Suppressor macrophage treated with lipopolysaccharide for 1 hour (primary cell): Measurements from ENCODE around the gene OVAAL.

Experiments
- DNase-seq, 3 donors: peaks; one replicate each; pipeline ENCODE4 v3.0.0-alpha.2; 2020 to 2022

The OVAAL gene

GRCh38 chr1:180571060-180571831 lies 12.5 kb downstream of the OVAAL start:
- peak; percentile 53 to 57 (median 53) for DNase-seq

- peak; percentile 46 to 61 (median 61) for DNase-seq
Measured at GRCh38 chr1:180571832-180572636, 13.3 kb downstream of the OVAAL start.

DNA sequence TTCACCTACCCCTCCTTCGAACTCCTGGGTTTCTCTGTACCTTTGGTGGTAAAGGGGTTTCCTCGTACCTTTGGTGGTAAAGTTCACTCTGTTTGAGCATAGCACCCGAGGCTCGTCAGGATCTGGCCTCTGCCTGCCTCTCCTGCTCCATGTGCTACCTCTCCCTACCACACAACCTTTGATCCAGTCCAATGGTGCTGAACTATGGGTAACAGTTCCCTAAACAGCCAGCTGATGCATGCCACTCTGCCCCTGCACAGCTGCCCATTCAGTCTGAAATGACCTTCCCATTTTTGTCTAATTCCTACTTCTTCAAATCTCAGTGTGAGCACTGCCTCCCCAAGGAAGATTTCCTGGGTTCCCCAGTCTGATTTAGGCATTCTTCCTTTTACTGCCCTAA lies 14.0 kb downstream of the OVAAL start:
- peak; percentile 38 to 41 (median 41) for DNase-seq

GRCh38 chr1:180574031-180574713 lies 15.4 kb downstream of the OVAAL start:
- DNase-seq: no peak

DNA sequence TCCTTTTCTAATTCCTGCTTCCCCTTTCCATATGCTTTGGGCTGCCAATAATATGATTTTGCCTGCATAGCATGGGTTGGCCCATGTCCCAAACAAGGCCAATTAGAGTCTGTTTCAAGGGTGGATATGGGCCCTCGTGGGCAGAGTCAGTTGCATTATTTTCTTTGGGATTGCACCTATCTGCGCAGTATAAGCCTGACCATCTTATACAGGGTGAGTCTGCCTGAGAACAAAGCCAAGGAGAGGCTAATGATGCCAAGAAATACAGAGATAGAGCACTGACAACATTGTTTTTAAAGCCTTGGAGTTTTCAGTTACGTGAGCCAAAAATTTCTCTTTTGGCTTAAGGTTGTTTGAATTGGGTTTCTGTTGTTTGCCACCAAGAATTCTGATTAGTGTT lies 18.6 kb downstream of the OVAAL start:
- DNase-seq: no peak

- DNase-seq: no peak
Measured at GRCh38 chr1:180579961-180580611, 21.3 kb downstream of the OVAAL start.

DNA sequence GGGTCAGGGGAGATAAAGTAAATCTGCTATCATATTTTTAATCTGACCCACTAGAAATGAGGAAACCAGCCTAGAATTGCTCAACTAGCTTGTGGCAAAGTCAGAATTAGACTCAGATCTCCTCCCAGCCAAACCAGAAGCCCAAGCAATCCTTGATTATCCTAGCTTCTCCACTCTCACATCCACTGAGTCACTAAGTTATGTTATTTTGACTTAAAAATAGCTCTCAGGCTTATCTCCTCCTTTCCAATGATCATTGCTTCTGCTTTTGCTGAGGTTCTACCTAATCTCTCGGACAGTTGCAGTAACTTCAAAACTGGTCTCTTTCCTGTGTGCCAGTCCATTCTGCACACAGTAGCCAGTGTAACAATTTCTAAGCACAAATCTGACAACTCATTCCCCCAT lies 22.9 kb downstream of the OVAAL start:
- DNase-seq: peak in 2 of 3 donors; percentile 14 to 26

DNA sequence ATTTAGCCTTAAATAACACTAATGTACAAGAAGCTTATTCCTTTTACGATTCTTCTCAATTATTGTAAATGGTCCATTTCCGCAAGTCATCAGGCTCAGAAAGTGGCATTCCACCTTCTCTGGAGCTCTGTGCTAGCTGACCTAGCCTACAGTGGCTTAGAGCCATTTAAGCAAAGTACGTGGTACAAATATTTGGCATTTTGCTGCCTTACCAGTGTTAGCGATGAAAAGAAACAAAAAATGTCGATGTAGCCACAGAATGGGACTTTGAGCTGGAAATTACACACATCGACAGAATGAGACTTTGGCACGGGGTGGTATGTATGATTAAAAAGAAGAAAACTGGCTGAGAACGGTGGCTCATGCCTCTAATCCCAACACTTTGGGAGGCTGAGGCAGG lies 26.1 kb downstream of the OVAAL start:
- DNase-seq: no peak

DNA sequence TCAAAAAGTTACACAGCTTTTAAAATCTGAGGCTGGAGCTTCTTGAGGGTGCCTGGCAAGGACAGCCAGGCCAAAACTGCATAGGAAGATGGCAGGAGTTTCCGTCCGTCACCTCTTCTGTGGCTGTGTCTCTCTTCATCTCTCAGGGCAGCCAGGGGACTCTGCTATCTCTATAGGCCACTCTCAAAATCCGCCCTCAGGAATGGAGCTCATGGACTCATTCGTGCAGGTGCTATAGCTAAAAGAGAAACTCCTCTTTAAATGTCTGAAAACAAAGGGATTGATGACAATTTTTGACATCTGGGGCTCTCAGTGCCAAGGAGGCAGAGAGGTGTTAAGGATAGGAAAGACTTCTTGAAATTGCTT lies 27.2 kb downstream of the OVAAL start:
- no peak for DNase-seq

- no peak for DNase-seq
Measured at GRCh38 chr1:180586671-180587155, 27.9 kb downstream of the OVAAL start.

DNA sequence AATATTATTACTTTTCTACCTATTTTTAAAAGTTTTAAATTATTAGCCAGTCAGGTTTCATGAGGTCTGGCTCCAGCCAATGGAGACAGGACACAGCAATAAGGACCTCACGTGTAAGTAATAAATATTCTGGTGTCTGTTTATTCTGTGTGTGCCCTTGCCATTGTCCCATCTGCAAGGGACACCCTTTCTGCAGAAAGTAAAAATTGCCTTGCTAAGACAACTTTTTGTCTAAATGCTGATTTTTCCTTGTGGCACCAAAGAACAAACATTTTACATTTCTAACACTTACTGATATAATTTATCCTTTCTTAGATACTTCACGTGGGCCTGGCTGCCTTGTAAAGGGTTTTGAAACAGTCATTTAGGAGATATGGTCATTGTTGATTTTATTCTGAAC lies 29.4 kb downstream of the OVAAL start:
- DNase-seq: no peak

DNA sequence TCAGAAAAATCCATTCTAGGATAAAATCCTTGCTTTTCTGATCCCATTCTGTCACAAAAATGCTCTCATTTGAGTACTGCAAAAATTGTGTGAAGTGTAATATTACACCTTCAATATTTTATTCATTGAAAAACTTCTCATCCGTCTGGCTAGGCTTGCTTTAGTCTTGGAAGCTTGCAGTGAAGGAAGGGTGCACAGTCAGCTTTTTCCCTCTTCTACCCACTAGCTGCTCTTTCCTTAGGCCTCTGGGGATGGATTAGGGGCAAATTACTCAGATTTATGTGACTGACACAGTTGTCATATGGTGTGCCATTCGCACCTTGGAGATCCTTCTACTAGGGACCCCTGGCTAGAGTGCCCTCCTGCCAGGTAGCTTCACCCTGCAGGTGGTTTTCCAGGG lies 32.1 kb downstream of the OVAAL start:
- DNase-seq: no peak

DNA sequence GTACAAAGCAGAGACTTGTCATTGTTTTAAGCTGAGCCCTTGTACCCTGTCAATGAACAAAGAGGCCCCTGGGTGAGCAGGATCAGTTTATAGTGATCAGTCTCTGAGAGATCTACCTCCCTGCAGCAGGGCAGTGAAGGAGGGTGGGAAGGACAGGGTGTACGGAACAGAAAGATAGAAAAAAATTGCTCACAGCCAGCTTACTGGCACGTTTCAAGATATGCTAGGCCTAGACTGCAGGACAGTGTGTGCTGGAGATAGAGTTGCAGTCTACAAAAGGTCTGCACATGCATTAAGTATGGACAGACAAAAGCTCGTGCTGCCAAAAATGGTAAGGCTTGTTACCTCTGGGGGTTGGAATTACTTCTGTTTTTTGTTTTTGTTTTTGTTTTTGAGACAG lies 34.6 kb downstream of the OVAAL start:
- no peak for DNase-seq

GRCh38 chr1:180594723-180595122 lies 36.0 kb downstream of the OVAAL start:
- no peak for DNase-seq

DNA sequence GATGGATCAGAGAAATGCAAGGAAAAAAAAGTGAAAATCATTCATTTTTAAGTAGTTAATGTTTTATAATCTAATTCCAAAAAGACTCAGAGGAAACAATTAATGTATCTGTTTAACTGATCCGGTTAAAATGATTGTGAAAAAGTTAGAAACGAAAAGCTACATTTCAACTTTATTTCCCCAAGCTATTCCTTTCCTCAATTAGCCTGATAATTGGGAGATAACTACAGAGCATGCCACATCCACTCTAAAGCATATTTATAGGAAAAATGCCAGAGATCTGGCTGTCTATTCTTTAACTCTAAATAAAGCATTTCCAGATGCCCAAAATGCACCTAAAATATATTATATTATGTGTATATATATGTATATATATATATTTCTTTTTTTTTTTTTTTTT lies 37.2 kb downstream of the OVAAL start:
- no peak for DNase-seq

DNA sequence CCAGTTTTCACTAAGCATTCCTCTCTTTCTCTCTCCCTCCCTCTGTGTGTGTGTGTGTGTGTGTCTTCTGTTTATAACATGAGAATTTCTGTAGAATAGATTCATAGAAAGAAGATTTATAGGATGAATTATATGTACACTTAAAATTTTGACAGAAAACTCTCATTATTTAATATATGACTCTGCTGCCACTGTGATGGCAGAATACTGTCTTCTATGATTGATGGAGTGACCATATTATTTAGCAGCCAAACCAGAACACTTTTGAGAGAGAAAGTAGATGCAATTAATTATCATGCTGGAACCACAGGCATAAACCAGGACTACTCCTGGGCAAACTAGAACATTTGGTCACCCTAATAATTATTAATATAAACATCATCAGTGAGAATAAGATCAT lies 38.8 kb downstream of the OVAAL start:
- no peak for DNase-seq

- no peak for DNase-seq
Measured at GRCh38 chr1:180598333-180598974, 39.7 kb downstream of the OVAAL start.

DNA sequence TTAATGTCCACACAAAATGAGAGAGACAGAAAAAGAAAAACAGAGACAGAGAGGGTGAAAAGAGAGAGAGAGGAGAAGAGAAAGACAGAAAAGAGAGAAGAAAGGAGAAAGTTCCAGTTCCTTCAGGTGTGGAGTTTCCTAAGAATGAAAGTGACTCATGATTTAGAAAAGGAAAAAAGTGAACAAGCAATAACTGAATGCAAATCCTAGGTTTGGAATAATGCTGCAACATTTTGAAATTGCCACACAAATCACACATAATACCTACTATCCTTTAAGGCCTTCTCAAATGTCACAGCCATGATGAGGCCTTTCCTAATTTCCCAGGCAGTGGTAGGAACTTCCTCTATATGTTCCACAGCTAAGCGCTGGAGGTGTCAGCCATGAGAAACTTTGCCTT lies 41.6 kb downstream of the OVAAL start:
- DNase-seq: no peak

GRCh38 chr1:180601512-180601911 lies 42.7 kb downstream of the OVAAL start:
- no peak for DNase-seq

GRCh38 chr1:180603223-180603849 lies 44.6 kb downstream of the OVAAL start:
- DNase-seq: no peak

GRCh38 chr1:180603850-180604226 lies 45.1 kb downstream of the OVAAL start:
- no peak for DNase-seq

GRCh38 chr1:180606155-180606554 lies 47.4 kb downstream of the OVAAL start:
- no peak for DNase-seq
